ENCODE data around the gene RTF2. TPM values are rescaled to one million over a fixed set of nuclear protein-coding genes. Genes with fewer than 3 reads are reported as not detected.
A peak's percentile ranks its signal among the peaks of the same experiment; 100 is the strongest.

Gene RTF2
- total RNA-seq, 5 donors from 2014 or later (not counting 1 experiment from before 2014, with no cell fraction given) = 55.8 to 69.7 (median 64.8) TPM

DNA sequence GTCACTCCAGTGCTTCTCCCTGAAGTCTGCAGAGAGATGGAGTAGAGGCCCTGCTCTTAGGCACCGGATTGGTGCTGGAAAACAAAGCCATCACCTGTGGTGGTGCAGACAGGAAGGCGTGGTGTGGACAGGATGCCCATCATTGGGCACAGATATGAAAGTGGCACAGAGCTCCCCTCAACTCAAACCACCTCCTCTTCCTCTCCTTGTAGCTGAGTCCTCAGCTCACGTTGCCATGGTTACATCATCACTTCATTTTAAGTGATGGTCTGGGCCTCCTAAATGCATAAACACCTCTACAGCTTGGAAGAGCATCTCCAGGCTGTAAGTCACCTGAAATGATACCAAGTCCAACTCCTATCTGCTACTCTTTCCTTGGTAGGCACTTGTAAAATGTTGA, 8.0 kb upstream of the RTF2 start:
- H3K9me3 ChIP-seq = no peaks in the 10 kb centered on the region
- WGBS (ENCODE audit: insufficient coverage) = 11% methylated on average over 1 of the region's 3 CpGs
- peak in 33 of 35 experiments; percentile 19 to 82 (median 57) for DNase-seq
- no peak overlapping the region for H3K4me3 ChIP-seq (ENCODE audit: control insufficient read depth in 1 of 2, extremely low read depth in 1 of 2, low read length in 1 of 2)
- ATAC-seq (replicated peaks in 1 of 4) = peak; percentile 85 to 97 (median 90)
- Mint-ChIP-seq H3K4me3 (no peak overlapping the region), H3K4me1 (peaks cover 31 to 45% (median 32%) of the 10 kb centered on the region in 3 donors), H3K27ac (peak overlapping the region; percentile 82 to 84), H3K36me3 (peaks cover 20% of the 10 kb centered on the region), H3K27me3 (no peaks in the 10 kb centered on the region), H3K9me3 (no peaks in the 10 kb centered on the region)
- POLR2A ChIA-PET = interaction anchor here in 1 of 2 donors (0.7 kb wide), 1 partner anchor 48 kb away, joined by 5 read pairs; no protein-coding TSS in a partner anchor
- H3K27me3 ChIP-seq (replicated peaks in 1 of 2; ENCODE audit: control insufficient read depth in 2 of 2, extremely low read depth in 1 of 2, insufficient read depth in 2 of 2, low read length in 1 of 2) = no peaks in the 10 kb centered on the region
- H3K4me1 ChIP-seq (ENCODE audit: control insufficient read depth in 1 of 2, extremely low read depth in 1 of 2, insufficient read depth in 2 of 2, low read length in 2 of 2) = peaks cover 8 to 34% of the 10 kb centered on the region in 2 experiments
- CTCF ChIA-PET = interaction anchor here in 1 of 2 donors (0.5 to 1.1 kb wide), 6 partner anchors 39 to 80 kb away, joined by 3 to 6 read pairs (median 3); no protein-coding TSS in a partner anchor
- H3K27ac ChIP-seq (ENCODE audit: low read length) = peak overlapping the region; percentile 86
- peaks cover 5 to 7% of the 10 kb centered on the region in 2 donors for H3K36me3 ChIP-seq (ENCODE audit: control insufficient read depth in 2 of 2, extremely low read depth in 1 of 2, insufficient read depth in 1 of 2, low read length in 1 of 2)

- Histone ChIP-seq H3K27ac (ENCODE audit: low read length) (peak overlapping the region; percentile 86), H3K4me1 (ENCODE audit: control insufficient read depth in 1 of 2, extremely low read depth in 1 of 2, insufficient read depth in 2 of 2, low read length in 2 of 2) (peaks cover 8 to 34% of the 10 kb centered on the region in 2 experiments), H3K27me3 (replicated peaks in 1 of 2; ENCODE audit: control insufficient read depth in 2 of 2, extremely low read depth in 1 of 2, insufficient read depth in 2 of 2, low read length in 1 of 2) (no peaks in the 10 kb centered on the region), H3K36me3 (ENCODE audit: control insufficient read depth in 2 of 2, extremely low read depth in 1 of 2, insufficient read depth in 1 of 2, low read length in 1 of 2) (peaks cover 5 to 7% of the 10 kb centered on the region in 2 donors), H3K4me3 (ENCODE audit: control insufficient read depth in 1 of 2, extremely low read depth in 1 of 2, low read length in 1 of 2) (no peak overlapping the region), H3K9me3 (no peaks in the 10 kb centered on the region)
- DNase-seq = no peak
- 100% methylated on average over 1 of the region's 3 CpGs for WGBS (ENCODE audit: insufficient coverage)
- Mint-ChIP-seq H3K4me3 (no peak overlapping the region), H3K9me3 (no peaks in the 10 kb centered on the region), H3K4me1 (peaks cover 31 to 53% (median 32%) of the 10 kb centered on the region in 3 donors), H3K36me3 (peaks cover 20% of the 10 kb centered on the region), H3K27ac (no peak overlapping the region), H3K27me3 (no peaks in the 10 kb centered on the region)
- no peak for ATAC-seq (replicated peaks in 1 of 4)
- ChIA-PET POLR2A (interaction anchor here in 1 of 2 donors (1.2 kb wide), 1 partner anchor 50 kb away, joined by 3 read pairs; the partner anchor contains the start of gene CASS4), CTCF (interaction anchor here in 1 of 2 donors (0.7 to 2.1 kb wide), 2 partner anchors 38 to 50 kb away, joined by 3 to 4 read pairs; no protein-coding TSS in a partner anchor)
Measured at GRCh38 chr20:56461576-56461975, 6.9 kb upstream of the RTF2 start.

DNA sequence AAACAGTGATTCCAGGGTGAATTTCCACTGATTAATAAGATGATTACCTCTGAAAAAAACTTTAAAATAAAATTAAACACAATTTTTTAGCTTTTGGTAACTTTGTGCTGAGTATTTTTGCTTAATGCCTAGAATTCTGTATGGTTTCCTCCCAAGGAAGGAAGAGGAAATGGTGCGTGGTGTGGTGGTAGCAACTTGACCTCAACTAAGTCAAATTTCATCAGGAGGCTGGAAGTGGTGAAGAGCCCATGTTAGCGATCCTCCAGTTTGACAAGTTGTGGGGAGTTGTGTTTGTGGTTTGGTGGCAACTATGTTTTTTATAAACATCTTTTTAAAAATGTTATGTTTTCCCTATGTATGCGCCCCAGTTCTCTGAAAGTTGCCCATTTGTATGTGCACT, 5.0 kb upstream of the RTF2 start:
- whole genome bisulfite sequencing (ENCODE audit: insufficient coverage) = 0% methylated on average over 1 of the region's 3 CpGs
- H3K36me3 ChIP-seq (ENCODE audit: control insufficient read depth in 2 of 2, extremely low read depth in 1 of 2, insufficient read depth in 1 of 2, low read length in 1 of 2) = peaks cover 4 to 5% of the 10 kb centered on the region in 2 donors
- H3K4me3 Mint-ChIP-seq = no peak overlapping the region

DNA sequence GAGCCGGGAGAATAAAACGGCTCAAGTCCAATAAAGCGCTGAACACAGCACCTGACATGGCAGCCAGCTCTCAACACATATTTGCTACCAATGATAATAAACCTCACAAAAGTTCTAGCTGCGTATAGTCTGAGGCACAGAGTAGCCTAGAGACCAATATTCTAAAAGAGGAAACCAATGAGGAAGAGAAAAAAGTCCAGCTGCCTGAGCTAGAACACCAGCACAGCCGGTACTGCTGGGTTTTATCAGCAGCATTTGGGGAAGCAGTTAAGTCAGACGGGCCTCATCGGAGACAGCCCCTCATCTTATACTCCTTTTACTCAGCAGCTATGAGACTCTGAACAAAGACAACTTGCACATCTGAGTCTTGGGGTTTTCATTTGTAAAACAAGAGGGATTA, 2.4 kb upstream of the RTF2 start:
- H3K4me1 Mint-ChIP-seq = peaks cover 45 to 72% (median 49%) of the 10 kb centered on the region in 3 donors
- Histone ChIP-seq H3K27me3 (replicated peaks in 1 of 2; ENCODE audit: control insufficient read depth in 2 of 2, extremely low read depth in 1 of 2, insufficient read depth in 2 of 2, low read length in 1 of 2) (no peaks in the 10 kb centered on the region), H3K27ac (ENCODE audit: low read length) (no peak overlapping the region), H3K4me3 (ENCODE audit: control insufficient read depth in 1 of 2, extremely low read depth in 1 of 2, low read length in 1 of 2) (no peak overlapping the region), H3K9me3 (no peaks in the 10 kb centered on the region), H3K4me1 (ENCODE audit: control insufficient read depth in 1 of 2, extremely low read depth in 1 of 2, insufficient read depth in 2 of 2, low read length in 2 of 2) (peaks cover 19 to 47% of the 10 kb centered on the region in 2 experiments), H3K36me3 (ENCODE audit: control insufficient read depth in 2 of 2, extremely low read depth in 1 of 2, insufficient read depth in 1 of 2, low read length in 1 of 2) (peaks cover 0 to 2% of the 10 kb centered on the region in 2 donors)
- no peak overlapping the region for H3K4me3 Mint-ChIP-seq
- H3K27me3 Mint-ChIP-seq = no peaks in the 10 kb centered on the region
- peaks cover 3% of the 10 kb centered on the region for H3K36me3 Mint-ChIP-seq
- no peak overlapping the region for H3K27ac Mint-ChIP-seq
- DNase-seq (no peak), ATAC-seq (replicated peaks in 1 of 4) (no peak)
- WGBS (ENCODE audit: insufficient coverage) = 100% methylated on average over 1 of the region's 7 CpGs
- ChIA-PET POLR2A (no interaction called here), CTCF (interaction anchor here in 1 of 2 donors (0.6 kb wide), 1 partner anchor 45 kb away, joined by 3 read pairs; no protein-coding TSS in a partner anchor)
- no peaks in the 10 kb centered on the region for H3K9me3 Mint-ChIP-seq

More for the DNA sequence above, 5.0 kb upstream of the RTF2 start:
- H3K4me3 ChIP-seq (ENCODE audit: control insufficient read depth in 1 of 2, extremely low read depth in 1 of 2, low read length in 1 of 2) = no peak overlapping the region
- no peaks in the 10 kb centered on the region for H3K27me3 ChIP-seq (replicated peaks in 1 of 2; ENCODE audit: control insufficient read depth in 2 of 2, extremely low read depth in 1 of 2, insufficient read depth in 2 of 2, low read length in 1 of 2)
- Mint-ChIP-seq H3K4me1 (peaks cover 35 to 58% (median 38%) of the 10 kb centered on the region in 3 donors), H3K36me3 (peaks cover 11% of the 10 kb centered on the region), H3K9me3 (no peaks in the 10 kb centered on the region), H3K27me3 (no peaks in the 10 kb centered on the region), H3K27ac (peak overlapping the region; percentile 49 to 53)
- POLR2A ChIA-PET = no interaction called here
- DNase-seq (peak in 12 of 35 experiments; percentile 4 to 55 (median 25)), ATAC-seq (replicated peaks in 1 of 4) (no peak)
- H3K4me1 ChIP-seq (ENCODE audit: control insufficient read depth in 1 of 2, extremely low read depth in 1 of 2, insufficient read depth in 2 of 2, low read length in 2 of 2) = peaks cover 8 to 39% of the 10 kb centered on the region in 2 experiments
- no peaks in the 10 kb centered on the region for H3K9me3 ChIP-seq
- H3K27ac ChIP-seq (ENCODE audit: low read length) = peak overlapping the region; percentile 37
- CTCF ChIA-PET = interaction anchor here in 1 of 2 donors (0.7 to 2.1 kb wide), 3 partner anchors 20 to 52 kb away, joined by 3 to 4 read pairs (median 4); no protein-coding TSS in a partner anchor

DNA sequence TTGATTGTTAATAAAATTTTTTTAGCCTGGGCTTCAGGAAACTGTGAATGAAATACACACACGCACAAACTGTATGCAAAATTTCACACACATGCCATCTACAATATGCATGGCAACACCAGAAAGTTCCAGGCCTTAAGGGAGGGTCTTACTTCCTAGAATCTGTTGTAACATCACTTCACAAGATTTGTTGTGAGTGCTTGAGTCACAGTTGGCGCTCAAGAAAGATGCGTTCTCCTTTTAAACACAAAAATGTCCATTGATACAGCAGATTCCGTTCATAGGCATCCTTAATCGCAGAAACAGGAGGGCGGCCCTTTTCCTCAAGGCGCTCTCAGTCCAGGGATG, 485 bp upstream of the RTF2 start:
- no peaks in the 10 kb centered on the region for H3K27me3 Mint-ChIP-seq
- ATAC-seq (replicated peaks in 1 of 4) (no peak), DNase-seq (peak in 1 of 35 experiments; percentile 2)
- Histone ChIP-seq H3K27me3 (replicated peaks in 1 of 2; ENCODE audit: control insufficient read depth in 2 of 2, extremely low read depth in 1 of 2, insufficient read depth in 2 of 2, low read length in 1 of 2) (no peaks in the 10 kb centered on the region), H3K4me1 (ENCODE audit: control insufficient read depth in 1 of 2, extremely low read depth in 1 of 2, insufficient read depth in 2 of 2, low read length in 2 of 2) (peaks cover 19 to 37% of the 10 kb centered on the region in 2 experiments), H3K4me3 (ENCODE audit: control insufficient read depth in 1 of 2, extremely low read depth in 1 of 2, low read length in 1 of 2) (peak overlapping the region; percentile 60 to 94), H3K27ac (ENCODE audit: low read length) (peak overlapping the region; percentile 65), H3K9me3 (no peaks in the 10 kb centered on the region), H3K36me3 (ENCODE audit: control insufficient read depth in 2 of 2, extremely low read depth in 1 of 2, insufficient read depth in 1 of 2, low read length in 1 of 2) (peaks cover 0 to 4% of the 10 kb centered on the region in 2 donors)
- 0% methylated on average over 3 of the region's 7 CpGs for WGBS (ENCODE audit: insufficient coverage)
- peaks cover 48 to 64% (median 48%) of the 10 kb centered on the region in 3 donors for H3K4me1 Mint-ChIP-seq
- H3K27ac Mint-ChIP-seq = peak overlapping the region; percentile 98 to 99
- ChIA-PET CTCF (interaction anchor here in 1 of 2 donors (0.6 to 2.2 kb wide), 4 partner anchors 26 to 1245 kb away, joined by 3 to 11 read pairs (median 4); partner anchors contain the start of gene CASS4), POLR2A (interaction anchor here in 1 of 2 donors (1.6 kb wide), 1 partner anchor 56 kb away, joined by 10 read pairs; the partner anchor contains the start of gene CASS4)
- H3K36me3 Mint-ChIP-seq = peaks cover 4% of the 10 kb centered on the region
- H3K9me3 Mint-ChIP-seq = no peaks in the 10 kb centered on the region
- H3K4me3 Mint-ChIP-seq = peak overlapping the region; percentile 98 to 100 (median 99)

GRCh38 chr20:56469077-56469449, 636 bp downstream of the RTF2 start:
- H3K4me1 ChIP-seq (ENCODE audit: control insufficient read depth in 1 of 2, extremely low read depth in 1 of 2, insufficient read depth in 2 of 2, low read length in 2 of 2) = peaks cover 11 to 30% of the 10 kb centered on the region in 2 experiments
- peak overlapping the region; percentile 93 for H3K27ac ChIP-seq (ENCODE audit: low read length)
- ATAC-seq (replicated peaks in 1 of 4) (no peak), DNase-seq (peak in 1 of 35 experiments; percentile 34)
- Mint-ChIP-seq H3K27me3 (no peaks in the 10 kb centered on the region), H3K36me3 (peaks cover 12% of the 10 kb centered on the region), H3K9me3 (no peaks in the 10 kb centered on the region), H3K4me1 (peaks cover 37 to 52% (median 37%) of the 10 kb centered on the region in 3 donors), H3K27ac (peak overlapping the region; percentile 74 to 99), H3K4me3 (peak overlapping the region; percentile 98 to 100 (median 99))
- POLR2A ChIA-PET = interaction anchor here (0.6 to 1.6 kb wide), 4 partner anchors 56 to 74 kb away, joined by 3 to 10 read pairs (median 5); partner anchors contain the start of gene CASS4 (in 2 of the 2)
- peaks cover 6 to 14% of the 10 kb centered on the region in 2 donors for H3K36me3 ChIP-seq (ENCODE audit: control insufficient read depth in 2 of 2, extremely low read depth in 1 of 2, insufficient read depth in 1 of 2, low read length in 1 of 2)
- CTCF ChIA-PET = interaction anchor here in 1 of 2 donors (0.6 to 2.2 kb wide), 4 partner anchors 27 to 77 kb away, joined by 3 to 11 read pairs (median 4); partner anchors contain the start of genes AURKA, CASS4 and CSTF1
- H3K9me3 ChIP-seq = no peaks in the 10 kb centered on the region
- 0% methylated on average over 4 of the region's 8 CpGs for whole genome bisulfite sequencing (ENCODE audit: insufficient coverage)
- no peaks in the 10 kb centered on the region for H3K27me3 ChIP-seq (replicated peaks in 1 of 2; ENCODE audit: control insufficient read depth in 2 of 2, extremely low read depth in 1 of 2, insufficient read depth in 2 of 2, low read length in 1 of 2)
- H3K4me3 ChIP-seq (ENCODE audit: control insufficient read depth in 1 of 2, extremely low read depth in 1 of 2, low read length in 1 of 2) = peak overlapping the region; percentile 94
